Endothelial cell of umbilical vein (primary cell): ENCODE data around the gene CDO1. TPM values are rescaled to one million over a fixed set of nuclear protein-coding genes. Genes with fewer than 3 reads are reported as not detected.

Experiments used
- BruUV-seq: library from RNA; stranded (reverse); fragments of 400-500 nt; replicated peaks from 2 replicates; lab custom pipeline; 2021; lab: Mats Ljungman, UMichigan
- CTCF ChIA-PET: fragments of 300-600, 350-600 bp; sonication (Branson Sonifier 250); formaldehyde crosslinking; loops from one replicate; lab custom pipeline; 2021; ENCODE audit warnings: antibody characterized with exemption, inconsistent platforms; lab: Charles Lee
- POLR2A ChIA-PET: fragments of 300-600, 350-600 bp; sonication (Branson Sonifier 250); formaldehyde crosslinking; loops from one replicate; lab custom pipeline; 2021; ENCODE audit warnings: antibody characterized with exemption, inconsistent platforms; lab: Charles Lee
- DNase-seq: peaks from one replicate; pipeline ENCODE4 v3.0.0-alpha.2; 2011; ENCODE audit warnings: low read depth, low spot score
- FAIRE-seq: peaks from 2 replicates; lab custom pipeline; 2011; peaks lifted over from hg19 to GRCh38; lab: Jason Lieb, UNC
- H2AFZ ChIP-seq: 2 replicates; pipeline ENCODE4 v1.6.0; 2012; ENCODE audit warnings: low read depth, low read length, control low read depth, inconsistent platforms
- H3K27ac ChIP-seq: 2 replicates; pipeline ENCODE4 v1.5.1; 2011; ENCODE audit warnings: low read depth, mild to moderate bottlenecking, control low read depth, low read length, moderate library complexity; ENCODE audit not compliant: insufficient read depth
- H3K27me3 ChIP-seq, 2 experiments: 2 replicates each; pipeline versions ENCODE4 v1.6.0 to v1.6.1; 2011; ENCODE audit warnings: low read length in 2 of 2, mixed read lengths in 1 of 2; ENCODE audit not compliant: control insufficient read depth in 2 of 2, insufficient read depth in 2 of 2
- H3K36me3 ChIP-seq, 2 experiments: 2 replicates in 1 of 2; 3 replicates in 1 of 2; pipeline ENCODE4 v1.5.1; 2011; ENCODE audit warnings: low read length in 2 of 2, mild to moderate bottlenecking in 1 of 2, moderate library complexity in 1 of 2; ENCODE audit not compliant: control insufficient read depth in 2 of 2, insufficient read depth in 2 of 2; ENCODE audit errors: extremely low read depth in 1 of 2
- H3K4me1 ChIP-seq: 3 replicates; pipeline ENCODE4 v1.5.1; 2011; ENCODE audit warnings: mild to moderate bottlenecking, low read length; ENCODE audit not compliant: control insufficient read depth, insufficient read depth; ENCODE audit errors: extremely low read depth
- H3K4me2 ChIP-seq: 2 replicates; pipeline ENCODE4 v1.6.1; 2011; ENCODE audit warnings: low read length, control low read depth, mixed read lengths; ENCODE audit not compliant: insufficient read depth
- H3K4me3 ChIP-seq, 3 experiments: fragments of 200-600 bp in 1 of 3; sonication (generic), shearing (Covaris generic) in 1 of 3; replicated peaks in 1 of 3; 2 replicates each; pipeline ENCODE4 v1.5.1; 2011 to 2016; ENCODE audit warnings: control low read depth in 3 of 3, low read length in 3 of 3, mild to moderate bottlenecking in 2 of 3, inconsistent platforms in 1 of 3, low read depth in 1 of 3, moderate library complexity in 1 of 3; ENCODE audit not compliant: insufficient read depth in 1 of 3
- H3K79me2 ChIP-seq: 2 replicates; pipeline ENCODE4 v1.6.0; 2012; ENCODE audit warnings: low read length, inconsistent platforms; ENCODE audit not compliant: control insufficient read depth, insufficient read depth
- H3K9ac ChIP-seq: replicated peaks from 2 replicates; pipeline ENCODE3; 2011; ENCODE audit warnings: low read length, control low read depth; ENCODE audit not compliant: insufficient read depth; ENCODE audit errors: extremely low read depth
- H3K9me1 ChIP-seq: replicated peaks from 3 replicates; pipeline ENCODE4 v1.6.0; 2011; ENCODE audit warnings: mild to moderate bottlenecking, low read length; ENCODE audit not compliant: control insufficient read depth, insufficient read depth; ENCODE audit errors: extremely low read depth
- H3K9me3 ChIP-seq: replicated peaks from 2 replicates; pipeline ENCODE4 v1.5.1; 2012; ENCODE audit warnings: low read length, inconsistent platforms; ENCODE audit not compliant: control insufficient read depth, insufficient read depth
- H4K20me1 ChIP-seq: replicated peaks from 2 replicates; pipeline ENCODE3; 2011; ENCODE audit warnings: mild to moderate bottlenecking, low read length; ENCODE audit not compliant: control insufficient read depth, insufficient read depth; ENCODE audit errors: extremely low read depth
- CTCF ChIP-seq, 2 donors: IDR thresholded peaks; 1 replicate in 1 of 2; 2 replicates in 1 of 2; pipeline ENCODE4 v1.5.1; 2011; ENCODE audit warnings: low read length in 2 of 2, mild to moderate bottlenecking in 2 of 2, moderate library complexity in 2 of 2, control low read depth in 1 of 2, inconsistent platforms in 1 of 2, low read depth in 1 of 2; ENCODE audit not compliant: insufficient read depth in 1 of 2; ENCODE audit errors: extremely low read depth in 1 of 2
- EZH2 ChIP-seq: IDR thresholded peaks from 2 replicates; pipeline ENCODE4 v1.6.1; 2012; ENCODE audit warnings: borderline replicate concordance, low read depth, mild to moderate bottlenecking, moderate library complexity, low read length, inconsistent platforms; ENCODE audit not compliant: severe bottlenecking
- FOS ChIP-seq: IDR thresholded peaks from 2 replicates; pipeline ENCODE4 v1.6.1; 2011; ENCODE audit warnings: mild to moderate bottlenecking, low read length, moderate library complexity, borderline replicate concordance; ENCODE audit not compliant: insufficient read depth
- GATA2 ChIP-seq: IDR thresholded peaks from 2 replicates; pipeline ENCODE4 v1.7.0; 2011; ENCODE audit warnings: low read depth, mild to moderate bottlenecking, moderate library complexity, mixed read lengths, low read length; ENCODE audit not compliant: insufficient read length, insufficient read depth
- JUN ChIP-seq: IDR thresholded peaks from 2 replicates; pipeline ENCODE4 v1.6.1; 2011; ENCODE audit warnings: borderline replicate concordance, low read depth; ENCODE audit not compliant: insufficient read length, insufficient read depth
- MAX ChIP-seq: IDR thresholded peaks from 2 replicates; pipeline ENCODE4 v1.6.1; 2011; ENCODE audit not compliant: insufficient read depth, insufficient read length
- MYC ChIP-seq: IDR thresholded peaks from one replicate; pipeline ENCODE4 v1.6.1; 2011; ENCODE audit warnings: mild to moderate bottlenecking, low read depth, low read length
- POLR2A ChIP-seq: IDR thresholded peaks from 2 replicates; pipeline ENCODE4 v1.6.1; 2012; ENCODE audit warnings: low read depth, mild to moderate bottlenecking, control low read depth, low read length
- POLR2AphosphoS5 ChIP-seq: IDR thresholded peaks from 2 replicates; pipeline ENCODE4 v1.6.1; 2012; ENCODE audit warnings: low read depth, mild to moderate bottlenecking, control low read depth, low read length, moderate library complexity; ENCODE audit not compliant: insufficient read depth
- dilution Hi-C: fragments of 300-500 bp; cut with MboI; formaldehyde crosslinking; loops from one replicate; pipeline ENCODE4 v1.15.0; 2019; ENCODE audit warnings: low sequenced_read_pairs; ENCODE audit not compliant: extremely low pct_ligation_motif_present
- intact Hi-C: fragments of 100-400 bp; cut with micrococcal nuclease; formaldehyde crosslinking; loops from one replicate; pipeline ENCODE4 v1.10.0; 2022
- polyA plus RNA-seq, 4 experiments: library from polyadenylated mRNA; depleted of rRNA in 3 of 4; stranded (reverse) in 3 of 4; unstranded in 1 of 4; fragments of >200 nt; gene quantifications; 2 replicates each; pipeline versions ENCODE4 v1.2.1 to v1.2.3, GENCODE V29; 2011 to 2012; ENCODE audit warnings: missing spikeins in 1 of 4
- total RNA-seq: library from RNA; stranded (reverse); gene quantifications from 2 replicates; pipeline ENCODE4 v1.2.3, GENCODE V29; 2021

CDO1 gene
- total and polyA plus RNA-seq, 2 donors (not counting 3 experiments of a cell fraction or from before 2014, with no cell fraction given), result 1.3 to 1.7 TPM

GRCh38 chr5:115844321-115844817 is 27.9 kb upstream of the CDO1 start:
- H2AFZ ChIP-seq, result peak overlapping the region; percentile 19
- no TSS peak for BruUV-seq
- H3K79me2 ChIP-seq, result peaks cover 77% of the 10 kb centered on the region
- H3K27me3 ChIP-seq, result no peaks in the 10 kb centered on the region
- dilution Hi-C loops (no loop called here), intact Hi-C loops (loop anchor here (5.0 to 10.0 kb wide), 4 partner anchors 118 to 670 kb away; partner anchors contain the start of genes CCDC112, FEM1C and LVRN)
- H3K4me3 ChIP-seq, result peak overlapping the region in 1 of 3 experiments; percentile 90
- FAIRE-seq (peak; percentile 66), DNase-seq (peak; percentile 67)
- ChIA-PET POLR2A (no interaction called here), CTCF (no interaction called here)
- no peaks in the 10 kb centered on the region for H3K9me1 ChIP-seq
- no peaks in the 10 kb centered on the region for H3K36me3 ChIP-seq
- H3K9me3 ChIP-seq, result no peaks in the 10 kb centered on the region
- H4K20me1 ChIP-seq, result no peaks in the 10 kb centered on the region
- peak overlapping the region; percentile 98 for H3K4me2 ChIP-seq
- H3K27ac ChIP-seq, result no peak overlapping the region
- peaks cover 30% of the 10 kb centered on the region for H3K4me1 ChIP-seq
- peak overlapping the region; percentile 33 for H3K9ac ChIP-seq
- TF ChIP-seq MAX (peak; percentile 14), JUN (no peak)

GRCh38 chr5:115843444-115844130 is 27.1 kb upstream of the CDO1 start:
- H3K9me1 ChIP-seq, result no peaks in the 10 kb centered on the region
- BruUV-seq, result no TSS peak
- H3K4me3 ChIP-seq, result peak overlapping the region in 2 of 3 experiments; percentile 66 to 90
- peaks cover 37% of the 10 kb centered on the region for H3K4me1 ChIP-seq
- ChIA-PET CTCF (interaction anchor here (0.6 to 3.6 kb wide), 9 partner anchors 11 to 224 kb away, joined by 3 to 15 read pairs (median 7); partner anchors contain the start of gene ARL14EPL), POLR2A (no interaction called here)
- no peak overlapping the region for H2AFZ ChIP-seq
- no peak overlapping the region for H3K27ac ChIP-seq
- H3K36me3 ChIP-seq, result no peaks in the 10 kb centered on the region
- H3K4me2 ChIP-seq, result peak overlapping the region; percentile 98
- peak overlapping the region; percentile 84 for H3K9ac ChIP-seq
- intact Hi-C loops, result loop anchor here (5.0 to 10.0 kb wide), 4 partner anchors 119 to 669 kb away; partner anchors contain the start of genes CCDC112, FEM1C and LVRN
- H3K79me2 ChIP-seq, result peaks cover 76% of the 10 kb centered on the region
- FAIRE-seq, result no peak
- TF ChIP-seq GATA2, result no peak
- no peak for TF ChIP-seq JUN
- no peak for TF ChIP-seq FOS
- TF ChIP-seq MYC, result no peak
- no peak for TF ChIP-seq POLR2A
- no peak for TF ChIP-seq CTCF (IDR thresholded peaks at IDR 0.05; ENCODE audit: extremely low read depth in 1 of 2, insufficient read depth in 1 of 2, low read depth in 1 of 2, low read length in 2 of 2)
- no peak for TF ChIP-seq MAX
- no peak for TF ChIP-seq POLR2AphosphoS5
- TF ChIP-seq EZH2, result no peak
- dilution Hi-C loops, result no loop called here
- no peaks in the 10 kb centered on the region for H3K27me3 ChIP-seq
- no peak for DNase-seq
- H4K20me1 ChIP-seq, result peaks cover 1% of the 10 kb centered on the region
- no peaks in the 10 kb centered on the region for H3K9me3 ChIP-seq
